Vagina (tissue), 2 donors: ENCODE results near the gene OTOF. TPM values are rescaled to one million over a fixed set of nuclear protein-coding genes. Genes with fewer than 3 reads are reported as not detected.

Source experiments
- DNase-seq, 2 donors: peaks; one replicate each; pipeline ENCODE4 v3.0.0-alpha.2; 2017; ENCODE audit errors: extremely low spot score in 2 of 2
- H3K27ac ChIP-seq: fragments of 200-600 bp; sonication (generic); one replicate; pipeline ENCODE4 v1.5.1; 2019
- H3K27me3 ChIP-seq: fragments of 200-600 bp; sonication (generic); one replicate; pipeline ENCODE4 v1.5.1; 2019
- H3K36me3 ChIP-seq, 2 donors: fragments of 200-600 bp; sonication (generic); one replicate each; pipeline ENCODE4 v1.5.1; 2017 to 2019
- H3K4me1 ChIP-seq: fragments of 200-600 bp; sonication (generic); one replicate; pipeline ENCODE4 v1.5.1; 2019
- H3K4me3 ChIP-seq, 2 donors: fragments of 200-600 bp; sonication (generic); 1 replicate in 1 of 2; 2 replicates in 1 of 2; pipeline ENCODE4 v1.5.1; 2016 to 2019
- H3K9me3 ChIP-seq: fragments of 200-600 bp; sonication (generic); one replicate; pipeline ENCODE4 v1.5.1; 2019
- CTCF ChIP-seq, 3 experiments: fragments of 450-650 bp in 2 of 3; fragments of 200-600 bp in 1 of 3; sonication (generic) in 1 of 3; IDR thresholded peaks; one replicate each; pipeline ENCODE4 v1.5.1; 2017 to 2019; ENCODE audit warnings: antibody characterized with exemption in 3 of 3, mild to moderate bottlenecking in 2 of 3, moderate library complexity in 2 of 3
- POLR2A ChIP-seq, 2 donors: fragments of 450-650 bp; IDR thresholded peaks; one replicate each; pipeline ENCODE4 v1.6.1; 2017; ENCODE audit warnings: antibody characterized with exemption in 2 of 2, mild to moderate bottlenecking in 2 of 2, moderate library complexity in 2 of 2
- POLR2AphosphoS5 ChIP-seq, 2 donors: sonication (generic); formaldehyde crosslinking; IDR thresholded peaks; one replicate each; pipeline ENCODE4 v1.9.0; 2017; ENCODE audit warnings: antibody characterized with exemption in 2 of 2, mild to moderate bottlenecking in 2 of 2, low read depth in 1 of 2; ENCODE audit not compliant: insufficient read depth in 1 of 2
- intact Hi-C: fragments of 100-400 bp; cut with DNase I; formaldehyde crosslinking; loops from one replicate; pipeline ENCODE4 v1.15.1; 2023
- total RNA-seq: library from RNA; depleted of rRNA; stranded (reverse); fragments of >200 nt; gene quantifications from one replicate; pipeline ENCODE4 v1.2.3, GENCODE V29; 2016

Gene OTOF
- total RNA-seq, 1 donor from 2014 or later, result 0.49 TPM

- Histone ChIP-seq H3K4me1 (no peaks in the 10 kb centered on the region), H3K27me3 (no peaks in the 10 kb centered on the region), H3K9me3 (no peaks in the 10 kb centered on the region), H3K4me3 (no peak overlapping the region), H3K27ac (no peak overlapping the region), H3K36me3 (no peaks in the 10 kb centered on the region)
- no peak for TF ChIP-seq POLR2AphosphoS5 (IDR thresholded peaks at IDR 0.05; ENCODE audit: insufficient read depth in 1 of 2, low read depth in 1 of 2)
- TF ChIP-seq POLR2A (IDR thresholded peaks at IDR 0.05), result no peak
- TF ChIP-seq CTCF (IDR thresholded peaks at IDR 0.05), result no peak
- intact Hi-C loops, result no loop called here
- DNase-seq, result no peak
Measured at GRCh38 chr2:26494199-26494598, 16.3 kb upstream of the OTOF start.

- TF ChIP-seq POLR2AphosphoS5 (IDR thresholded peaks at IDR 0.05; ENCODE audit: insufficient read depth in 1 of 2, low read depth in 1 of 2), result no peak
- Histone ChIP-seq H3K4me3 (no peak overlapping the region), H3K27ac (no peak overlapping the region), H3K9me3 (no peaks in the 10 kb centered on the region), H3K27me3 (no peaks in the 10 kb centered on the region), H3K36me3 (no peaks in the 10 kb centered on the region), H3K4me1 (no peaks in the 10 kb centered on the region)
- intact Hi-C loops, result no loop called here
- no peak for DNase-seq
Measured at GRCh38 chr2:26493566-26493965, 15.6 kb upstream of the OTOF start.

- no peak overlapping the region for H3K27ac ChIP-seq
- no peaks in the 10 kb centered on the region for H3K4me1 ChIP-seq
- DNase-seq, result no peak
- H3K36me3 ChIP-seq, result no peaks in the 10 kb centered on the region
- intact Hi-C loops, result no loop called here
- no peak overlapping the region for H3K4me3 ChIP-seq
- H3K9me3 ChIP-seq, result no peaks in the 10 kb centered on the region
- TF ChIP-seq POLR2AphosphoS5 (IDR thresholded peaks at IDR 0.05; ENCODE audit: insufficient read depth in 1 of 2, low read depth in 1 of 2) (no peak), POLR2A (IDR thresholded peaks at IDR 0.05) (no peak), CTCF (IDR thresholded peaks at IDR 0.05) (no peak)
- H3K27me3 ChIP-seq, result no peaks in the 10 kb centered on the region
Measured at GRCh38 chr2:26492749-26493515, 15.0 kb upstream of the OTOF start.

- H3K4me1 ChIP-seq, result no peaks in the 10 kb centered on the region
- no peaks in the 10 kb centered on the region for H3K9me3 ChIP-seq
- TF ChIP-seq POLR2A (IDR thresholded peaks at IDR 0.05), result no peak
- TF ChIP-seq CTCF (IDR thresholded peaks at IDR 0.05), result no peak
- no peak for TF ChIP-seq POLR2AphosphoS5 (IDR thresholded peaks at IDR 0.05; ENCODE audit: insufficient read depth in 1 of 2, low read depth in 1 of 2)
- H3K27me3 ChIP-seq, result no peaks in the 10 kb centered on the region
- no peak overlapping the region for H3K4me3 ChIP-seq
- no peak for DNase-seq
- H3K27ac ChIP-seq, result no peak overlapping the region
- no peaks in the 10 kb centered on the region for H3K36me3 ChIP-seq
- intact Hi-C loops, result no loop called here
Measured at GRCh38 chr2:26491563-26492167, 13.7 kb upstream of the OTOF start.

- Histone ChIP-seq H3K4me3 (no peak overlapping the region), H3K27ac (no peak overlapping the region), H3K27me3 (no peaks in the 10 kb centered on the region), H3K4me1 (no peaks in the 10 kb centered on the region), H3K9me3 (no peaks in the 10 kb centered on the region), H3K36me3 (no peaks in the 10 kb centered on the region)
- DNase-seq, result no peak
- intact Hi-C loops, result no loop called here
- TF ChIP-seq POLR2AphosphoS5 (IDR thresholded peaks at IDR 0.05; ENCODE audit: insufficient read depth in 1 of 2, low read depth in 1 of 2) (no peak), POLR2A (IDR thresholded peaks at IDR 0.05) (no peak), CTCF (IDR thresholded peaks at IDR 0.05) (no peak)
Measured at GRCh38 chr2:26489213-26489850, 11.4 kb upstream of the OTOF start.
